MM.1S (cell line): ENCODE data around the gene BRINP2.

Experiments
- CTCF ChIP-seq: fragments of 300-600 bp; sonication (generic); IDR thresholded peaks from 2 replicates; pipeline ENCODE4 v1.5.1; 2016; ENCODE audit warnings: antibody characterized with exemption, low read length, mixed read lengths
- EZH2 ChIP-seq: fragments of 300-600 bp; sonication (generic); optimal IDR thresholded peaks from 2 replicates; pipeline ENCODE3; 2017; ENCODE audit warnings: low read depth, mild to moderate bottlenecking, antibody characterized with exemption, low read length, mixed read lengths

GRCh38 chr1:177142010-177142409 is 28.7 kb upstream of the BRINP2 start:
- no peak for TF ChIP-seq CTCF
- no peak for TF ChIP-seq EZH2
